AG09319 (cell line): Measurements from ENCODE around the gene HAUS6.

Source experiments
- DNase-seq: peaks from one replicate; pipeline ENCODE4 v3.0.0-alpha.2; 2010; ENCODE audit warnings: low read depth; ENCODE audit errors: extremely low read depth
- TF ChIP-seq, protein P1 (sequence below): IDR thresholded peaks from 2 replicates; pipeline ENCODE4 v1.5.1; 2011; ENCODE audit warnings: low read depth, mild to moderate bottlenecking, inconsistent platforms, low read length, moderate library complexity

Gene HAUS6

DNA sequence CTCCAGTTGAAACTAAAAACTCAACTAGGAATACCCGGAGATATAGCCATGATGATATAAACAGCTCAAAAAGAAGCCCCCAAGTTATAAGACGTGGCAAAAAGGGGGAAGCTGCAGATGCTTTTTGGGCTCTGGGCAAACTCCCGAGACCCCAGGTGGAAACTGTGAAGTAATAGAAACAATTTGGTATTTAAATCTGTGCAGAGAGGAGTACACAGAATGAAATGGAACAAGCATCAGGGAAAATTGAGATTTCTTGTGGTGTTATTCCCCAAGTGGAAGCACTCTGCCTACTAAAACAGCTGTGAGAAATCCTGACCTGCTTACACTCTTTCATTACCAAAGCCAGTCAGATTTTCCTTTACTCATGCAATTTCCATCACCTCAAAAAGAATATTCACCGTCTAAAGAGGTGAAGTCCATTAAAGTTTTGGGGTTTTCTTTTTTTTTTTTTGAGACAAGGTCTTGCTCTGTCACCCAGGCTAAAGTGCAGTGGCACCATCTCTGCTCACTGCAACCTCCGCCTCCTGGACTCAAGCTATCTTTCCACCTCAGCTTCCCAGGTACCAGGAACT is 93.2 kb downstream of the HAUS6 start:
- no peak for DNase-seq
- TF ChIP-seq, protein P1, sequence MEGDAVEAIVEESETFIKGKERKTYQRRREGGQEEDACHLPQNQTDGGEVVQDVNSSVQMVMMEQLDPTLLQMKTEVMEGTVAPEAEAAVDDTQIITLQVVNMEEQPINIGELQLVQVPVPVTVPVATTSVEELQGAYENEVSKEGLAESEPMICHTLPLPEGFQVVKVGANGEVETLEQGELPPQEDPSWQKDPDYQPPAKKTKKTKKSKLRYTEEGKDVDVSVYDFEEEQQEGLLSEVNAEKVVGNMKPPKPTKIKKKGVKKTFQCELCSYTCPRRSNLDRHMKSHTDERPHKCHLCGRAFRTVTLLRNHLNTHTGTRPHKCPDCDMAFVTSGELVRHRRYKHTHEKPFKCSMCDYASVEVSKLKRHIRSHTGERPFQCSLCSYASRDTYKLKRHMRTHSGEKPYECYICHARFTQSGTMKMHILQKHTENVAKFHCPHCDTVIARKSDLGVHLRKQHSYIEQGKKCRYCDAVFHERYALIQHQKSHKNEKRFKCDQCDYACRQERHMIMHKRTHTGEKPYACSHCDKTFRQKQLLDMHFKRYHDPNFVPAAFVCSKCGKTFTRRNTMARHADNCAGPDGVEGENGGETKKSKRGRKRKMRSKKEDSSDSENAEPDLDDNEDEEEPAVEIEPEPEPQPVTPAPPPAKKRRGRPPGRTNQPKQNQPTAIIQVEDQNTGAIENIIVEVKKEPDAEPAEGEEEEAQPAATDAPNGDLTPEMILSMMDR: no peak
